Measurements from ENCODE around the gene SLC38A5. TPM values are rescaled to one million over a fixed set of nuclear protein-coding genes. Genes with fewer than 3 reads are reported as not detected.

The SLC38A5 gene
- total RNA-seq, 1 donor from 2014 or later = 205 TPM

DNA sequence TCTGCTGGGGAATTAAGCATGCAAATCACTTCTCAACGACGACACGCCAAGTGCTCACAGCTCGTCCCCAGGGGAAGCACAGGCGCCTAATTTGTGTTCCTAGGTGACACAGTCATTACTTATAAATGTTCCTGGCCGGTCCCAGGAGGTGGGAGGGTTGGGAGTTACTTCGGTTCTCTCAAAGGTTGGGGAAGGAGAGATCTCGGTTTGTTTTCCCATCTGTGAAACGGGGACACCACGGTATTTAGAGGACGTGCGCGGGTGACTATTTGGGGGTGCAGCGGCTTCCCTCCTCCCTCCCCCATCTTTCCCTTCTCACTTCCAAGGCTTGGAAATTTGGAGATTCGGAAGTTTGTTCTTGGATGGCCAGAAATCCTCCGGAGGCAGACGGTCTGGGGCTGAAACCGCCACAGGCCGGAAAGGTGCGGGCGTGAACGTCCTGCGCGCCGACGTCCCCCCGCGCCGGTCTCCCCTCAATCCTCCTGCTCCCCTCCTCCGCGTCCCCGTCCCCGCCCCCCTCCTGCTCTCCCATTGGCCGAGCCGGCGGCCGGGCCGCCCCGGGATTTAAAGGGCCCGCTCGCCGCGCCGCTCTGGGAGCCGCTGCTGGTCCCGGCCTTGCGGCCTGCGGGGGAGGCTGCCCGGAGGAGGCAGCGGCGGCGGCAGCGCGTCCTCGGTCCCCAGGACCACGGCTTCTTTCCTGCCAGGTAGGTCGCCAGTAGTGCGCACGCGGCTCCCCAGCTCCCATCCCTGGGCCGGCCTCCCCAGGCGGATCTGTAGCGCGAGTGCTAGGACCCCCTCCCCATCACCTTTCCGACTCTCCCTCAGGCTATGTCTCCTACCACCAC is 38.6 kb upstream of the SLC38A5 start, which contains the start of gene PORCN:
Gene PORCN, plus strand, starts transcription at position 593 of the 845 bp plus-strand sequence. CDS start 829 bp downstream, outside the sequence.
- DNase-seq (ENCODE audit: low spot score) = peak; percentile 73
- Mint-ChIP-seq H3K9me3 (no peaks in the 10 kb centered on the region), H3K4me3 (peak within 1 kb of the TSS; percentile 93), H3K27ac (peak within 1 kb of the TSS; percentile 90), H3K36me3 (ENCODE audit: low read depth) (peaks cover 2% of the 10 kb centered on the region), H3K27me3 (ENCODE audit: insufficient read depth) (no peaks in the 10 kb centered on the region), H3K4me1 (ENCODE audit: low read depth) (peaks cover 21% of the 10 kb centered on the region)
- intact Hi-C loops (cut with micrococcal nuclease) = loop anchor here (1.0 to 5.0 kb wide), 6 partner anchors 13 to 89 kb away; partner anchors contain the start of genes EBP, FTSJ1, RBM3 and WDR13

DNA sequence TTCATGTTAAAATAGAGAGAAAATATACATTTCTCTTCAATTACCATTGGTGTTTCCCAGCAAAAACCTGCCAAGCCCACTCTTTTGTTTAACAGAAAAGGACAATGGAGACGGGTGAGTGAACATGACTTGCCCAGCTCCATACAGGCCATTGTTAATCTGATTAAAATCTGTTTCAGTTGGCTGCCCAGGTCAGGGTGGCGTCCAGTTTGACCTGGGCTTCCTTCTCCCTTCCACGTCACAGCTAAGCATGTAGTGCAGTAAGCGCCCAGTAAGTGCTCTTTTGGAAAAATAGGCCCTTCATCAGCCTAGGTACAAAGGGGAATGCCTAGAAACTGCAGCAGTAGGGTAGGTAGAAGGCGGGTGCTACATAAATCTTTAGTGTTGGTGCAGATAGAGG is 37.2 kb upstream of the SLC38A5 start:
- H3K36me3 Mint-ChIP-seq (ENCODE audit: low read depth) = peaks cover 2% of the 10 kb centered on the region
- no peak for DNase-seq (ENCODE audit: low spot score)
- H3K27me3 Mint-ChIP-seq (ENCODE audit: insufficient read depth) = no peaks in the 10 kb centered on the region
- H3K4me1 Mint-ChIP-seq (ENCODE audit: low read depth) = peaks cover 21% of the 10 kb centered on the region
- H3K27ac Mint-ChIP-seq = no peak overlapping the region
- H3K9me3 Mint-ChIP-seq = no peaks in the 10 kb centered on the region
- H3K4me3 Mint-ChIP-seq = peak overlapping the region; percentile 61
- intact Hi-C loops (cut with micrococcal nuclease) = loop anchor here (5.0 kb wide), 1 partner anchor 35 kb away; no protein-coding TSS in a partner anchor

DNA sequence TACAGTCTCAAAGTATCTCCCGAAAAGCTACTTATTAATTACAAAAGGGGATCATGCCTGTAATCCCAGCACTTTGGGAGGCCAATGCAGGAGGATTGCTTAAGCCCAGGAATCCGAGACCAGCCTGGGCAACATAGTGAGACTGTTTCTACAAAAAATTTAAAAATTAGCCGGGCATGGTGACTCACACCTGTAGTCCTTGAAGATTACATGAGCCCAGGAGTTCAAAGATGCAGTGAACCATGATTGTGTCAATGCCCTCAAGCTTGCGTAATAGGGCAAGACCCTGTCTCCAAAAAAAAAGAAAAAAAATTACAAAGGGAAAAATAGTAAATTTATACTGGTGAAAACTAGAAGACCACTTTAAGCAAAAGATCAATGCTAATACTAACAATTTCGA is 35.4 kb upstream of the SLC38A5 start:
- Mint-ChIP-seq H3K27me3 (ENCODE audit: insufficient read depth) (no peaks in the 10 kb centered on the region), H3K4me1 (ENCODE audit: low read depth) (peaks cover 11% of the 10 kb centered on the region), H3K36me3 (ENCODE audit: low read depth) (no peaks in the 10 kb centered on the region), H3K27ac (no peak overlapping the region), H3K9me3 (no peaks in the 10 kb centered on the region), H3K4me3 (no peak overlapping the region)
- no peak for DNase-seq (ENCODE audit: low spot score)
- intact Hi-C loops (cut with micrococcal nuclease) = loop anchor here (5.0 kb wide), 1 partner anchor 37 kb away; no protein-coding TSS in a partner anchor

DNA sequence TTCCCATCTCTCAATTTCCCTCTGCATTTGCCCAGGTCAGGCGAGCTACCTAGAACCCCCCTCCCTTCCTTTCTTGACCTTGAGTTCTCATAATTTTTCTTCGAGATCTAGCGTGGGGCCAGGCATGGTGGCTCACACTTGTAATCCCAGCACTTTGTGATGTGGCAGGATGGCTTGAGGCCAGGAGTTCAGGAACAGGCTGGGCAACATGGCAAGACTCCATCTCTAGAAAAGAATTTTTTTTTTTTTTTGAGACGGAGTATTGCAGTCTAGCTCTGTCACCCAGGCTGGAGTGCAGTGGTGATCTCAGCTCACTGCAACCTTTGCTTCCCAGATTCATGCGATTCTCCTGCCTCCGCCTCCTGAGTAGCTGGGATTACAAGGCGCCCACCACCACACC is 34.2 kb upstream of the SLC38A5 start:
- H3K27me3 Mint-ChIP-seq (ENCODE audit: insufficient read depth) = no peaks in the 10 kb centered on the region
- H3K27ac Mint-ChIP-seq = no peak overlapping the region
- DNase-seq (ENCODE audit: low spot score) = no peak
- no peaks in the 10 kb centered on the region for H3K36me3 Mint-ChIP-seq (ENCODE audit: low read depth)
- no peak overlapping the region for H3K4me3 Mint-ChIP-seq
- H3K9me3 Mint-ChIP-seq = no peaks in the 10 kb centered on the region
- intact Hi-C loops (cut with micrococcal nuclease) = no loop called here
- peaks cover under 1% of the 10 kb centered on the region for H3K4me1 Mint-ChIP-seq (ENCODE audit: low read depth)

DNA sequence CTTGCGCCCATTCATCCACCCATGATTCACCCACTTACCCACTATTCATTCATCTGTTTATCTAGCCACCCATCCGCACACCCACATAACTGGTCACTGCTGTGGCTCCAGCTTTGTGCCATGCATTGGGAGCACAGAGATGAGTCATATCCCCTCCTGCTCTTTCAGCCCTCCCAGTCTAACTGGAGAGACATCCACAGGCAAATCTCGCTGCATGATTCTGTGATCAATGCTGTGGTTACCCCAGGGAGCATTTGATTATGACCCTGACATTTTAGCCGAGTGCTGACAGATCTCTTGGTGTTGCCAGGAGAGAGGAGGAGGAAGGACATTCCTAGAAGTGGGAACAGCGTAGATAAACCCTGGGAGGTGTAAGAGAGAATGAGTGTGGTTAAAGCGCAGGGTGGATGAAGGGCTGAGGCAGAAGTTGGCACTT is 28.3 kb upstream of the SLC38A5 start:
- Mint-ChIP-seq H3K4me3 (no peak overlapping the region), H3K4me1 (ENCODE audit: low read depth) (peaks cover 6% of the 10 kb centered on the region), H3K36me3 (ENCODE audit: low read depth) (no peaks in the 10 kb centered on the region), H3K9me3 (no peaks in the 10 kb centered on the region), H3K27ac (no peak overlapping the region), H3K27me3 (ENCODE audit: insufficient read depth) (no peaks in the 10 kb centered on the region)
- DNase-seq (ENCODE audit: low spot score) = no peak
- intact Hi-C loops (cut with micrococcal nuclease) = no loop called here

DNA sequence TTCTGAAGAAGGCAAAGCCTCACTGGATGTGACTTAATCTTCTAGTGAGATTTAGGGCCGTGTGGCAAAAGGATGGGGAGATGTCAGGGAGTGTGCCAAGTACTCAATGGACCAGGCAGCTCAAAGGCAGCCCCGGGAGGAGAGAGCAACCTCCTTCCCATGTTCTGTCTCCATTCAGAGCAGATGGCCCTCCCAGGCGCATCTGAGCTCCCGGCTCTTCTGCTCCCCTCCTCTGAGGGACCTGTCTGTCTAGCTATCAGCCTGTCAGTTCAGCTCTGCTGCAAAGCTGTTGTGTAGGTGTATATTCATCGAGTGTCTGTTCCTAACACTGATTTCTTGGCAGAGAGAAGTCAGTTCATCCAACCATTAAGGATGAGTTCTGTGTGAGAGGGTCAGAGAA is 27.8 kb upstream of the SLC38A5 start:
- H3K9me3 Mint-ChIP-seq = no peaks in the 10 kb centered on the region
- H3K4me1 Mint-ChIP-seq (ENCODE audit: low read depth) = peaks cover 6% of the 10 kb centered on the region
- H3K4me3 Mint-ChIP-seq = no peak overlapping the region
- no peaks in the 10 kb centered on the region for H3K36me3 Mint-ChIP-seq (ENCODE audit: low read depth)
- H3K27ac Mint-ChIP-seq = no peak overlapping the region
- no peaks in the 10 kb centered on the region for H3K27me3 Mint-ChIP-seq (ENCODE audit: insufficient read depth)
- no peak for DNase-seq (ENCODE audit: low spot score)
- intact Hi-C loops (cut with micrococcal nuclease) = no loop called here

DNA sequence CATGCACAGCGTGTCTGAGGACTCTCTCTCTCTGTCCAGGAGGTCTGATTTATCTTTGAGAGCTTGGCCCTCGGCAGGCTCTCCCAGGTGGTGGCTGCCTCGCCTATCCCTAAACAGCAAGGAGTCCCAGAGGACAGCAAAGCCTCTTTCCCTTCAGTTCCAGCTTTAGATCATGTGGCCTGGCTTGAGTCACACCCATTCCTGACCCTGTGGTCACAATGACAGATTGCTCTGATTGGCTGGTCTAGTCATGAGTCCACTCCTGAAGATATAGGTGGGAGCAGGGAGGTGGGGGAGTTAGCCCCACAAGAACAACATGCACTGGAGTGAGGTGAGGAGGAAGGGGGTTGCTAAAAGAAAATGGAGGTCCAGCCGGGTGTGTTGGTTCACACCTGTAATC is 26.6 kb upstream of the SLC38A5 start:
- Mint-ChIP-seq H3K9me3 (no peaks in the 10 kb centered on the region), H3K27me3 (ENCODE audit: insufficient read depth) (no peaks in the 10 kb centered on the region), H3K4me3 (no peak overlapping the region), H3K27ac (no peak overlapping the region), H3K36me3 (ENCODE audit: low read depth) (no peaks in the 10 kb centered on the region), H3K4me1 (ENCODE audit: low read depth) (peaks cover 6% of the 10 kb centered on the region)
- intact Hi-C loops (cut with micrococcal nuclease) = no loop called here
- DNase-seq (ENCODE audit: low spot score) = no peak

DNA sequence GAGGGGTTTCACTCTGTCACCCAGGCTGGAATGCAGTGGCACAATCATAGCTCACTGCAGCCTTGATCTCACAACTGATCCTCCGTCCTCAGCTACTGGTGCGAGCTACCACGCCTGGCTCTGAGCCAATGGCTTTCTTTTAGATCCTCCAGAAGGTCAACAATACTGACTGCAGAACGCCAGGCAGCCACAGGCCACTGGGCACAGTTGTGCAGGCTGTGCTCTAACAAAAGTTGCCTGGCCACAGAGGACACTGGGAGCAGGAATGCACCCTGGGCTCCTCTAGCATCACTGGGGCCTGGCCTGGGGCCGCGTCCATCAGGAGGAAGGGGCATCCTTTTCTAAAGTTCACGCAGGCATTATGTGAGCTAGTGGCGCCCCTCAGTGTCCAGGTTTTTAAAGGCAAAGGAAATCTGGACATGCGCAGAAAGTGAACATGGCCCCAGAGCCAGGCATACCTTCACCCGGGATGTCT is 23.9 kb upstream of the SLC38A5 start:
- no peak for DNase-seq (ENCODE audit: low spot score)
- intact Hi-C loops (cut with micrococcal nuclease) = no loop called here
- H3K9me3 Mint-ChIP-seq = no peaks in the 10 kb centered on the region
- H3K36me3 Mint-ChIP-seq (ENCODE audit: low read depth) = no peaks in the 10 kb centered on the region
- H3K4me3 Mint-ChIP-seq = no peak overlapping the region
- H3K4me1 Mint-ChIP-seq (ENCODE audit: low read depth) = peaks cover 6% of the 10 kb centered on the region
- H3K27ac Mint-ChIP-seq = no peak overlapping the region
- no peaks in the 10 kb centered on the region for H3K27me3 Mint-ChIP-seq (ENCODE audit: insufficient read depth)

DNA sequence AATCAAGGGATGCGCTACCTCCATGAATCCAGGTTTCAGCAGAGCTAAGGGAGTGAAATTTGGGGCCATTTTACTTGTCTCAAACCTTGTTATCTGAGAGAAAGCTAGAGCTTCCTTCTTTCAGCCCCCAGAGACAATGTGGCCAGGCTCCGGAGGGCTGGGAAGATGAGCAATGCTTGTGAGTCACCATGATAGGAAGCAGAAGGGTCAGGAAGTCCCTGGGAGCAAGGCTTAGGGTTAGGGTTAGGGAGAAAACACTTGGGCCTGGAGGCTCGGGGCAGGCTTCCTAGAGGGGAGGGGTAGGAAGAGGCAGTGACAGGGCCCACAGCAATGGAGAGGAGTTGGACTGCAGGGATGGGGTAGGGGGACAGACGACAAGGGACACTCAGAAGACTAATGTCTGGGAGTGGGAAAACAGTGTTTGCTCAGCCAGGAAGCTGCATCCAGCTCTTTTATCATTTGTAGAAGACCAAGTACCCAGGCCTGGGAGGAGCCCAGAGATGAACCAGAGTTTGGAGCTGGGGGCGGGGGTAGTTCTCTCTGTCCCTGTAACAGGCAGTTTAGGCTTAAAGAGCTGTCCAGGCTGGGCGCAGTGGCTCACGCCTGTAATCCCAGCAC is 22.3 kb upstream of the SLC38A5 start:
- no peak for DNase-seq (ENCODE audit: low spot score)
- no peaks in the 10 kb centered on the region for H3K4me1 Mint-ChIP-seq (ENCODE audit: low read depth)

DNA sequence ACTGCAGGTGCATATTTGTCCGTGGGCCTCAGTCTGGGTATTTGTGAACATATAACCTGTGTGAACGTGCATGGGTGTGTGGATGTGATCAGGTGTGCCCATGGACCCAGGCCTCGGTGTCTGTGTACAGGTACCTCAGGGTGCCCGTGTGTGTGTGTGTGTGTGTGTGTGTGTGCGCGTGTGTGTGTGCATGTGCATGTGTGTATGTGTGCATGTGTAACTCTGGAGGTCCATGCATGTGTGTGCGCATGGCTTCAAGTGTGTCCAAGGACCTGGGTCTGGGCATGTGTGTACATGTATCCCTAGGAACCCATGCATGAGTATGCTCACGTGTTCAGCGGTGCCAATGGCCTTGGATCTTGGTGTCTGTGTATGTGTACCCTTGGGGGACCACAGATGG is 21.7 kb upstream of the SLC38A5 start:
- no peaks in the 10 kb centered on the region for H3K36me3 Mint-ChIP-seq (ENCODE audit: low read depth)
- no peak overlapping the region for H3K27ac Mint-ChIP-seq
- H3K27me3 Mint-ChIP-seq (ENCODE audit: insufficient read depth) = no peaks in the 10 kb centered on the region
- H3K9me3 Mint-ChIP-seq = no peaks in the 10 kb centered on the region
- no peak for DNase-seq (ENCODE audit: low spot score)
- H3K4me3 Mint-ChIP-seq = no peak overlapping the region
- intact Hi-C loops (cut with micrococcal nuclease) = no loop called here
- no peaks in the 10 kb centered on the region for H3K4me1 Mint-ChIP-seq (ENCODE audit: low read depth)

More for the DNA sequence above, 22.3 kb upstream of the SLC38A5 start:
- Mint-ChIP-seq H3K36me3 (ENCODE audit: low read depth) (no peaks in the 10 kb centered on the region), H3K27ac (no peak overlapping the region), H3K9me3 (no peaks in the 10 kb centered on the region), H3K4me3 (no peak overlapping the region), H3K27me3 (ENCODE audit: insufficient read depth) (no peaks in the 10 kb centered on the region)
- intact Hi-C loops (cut with micrococcal nuclease) = no loop called here

DNA sequence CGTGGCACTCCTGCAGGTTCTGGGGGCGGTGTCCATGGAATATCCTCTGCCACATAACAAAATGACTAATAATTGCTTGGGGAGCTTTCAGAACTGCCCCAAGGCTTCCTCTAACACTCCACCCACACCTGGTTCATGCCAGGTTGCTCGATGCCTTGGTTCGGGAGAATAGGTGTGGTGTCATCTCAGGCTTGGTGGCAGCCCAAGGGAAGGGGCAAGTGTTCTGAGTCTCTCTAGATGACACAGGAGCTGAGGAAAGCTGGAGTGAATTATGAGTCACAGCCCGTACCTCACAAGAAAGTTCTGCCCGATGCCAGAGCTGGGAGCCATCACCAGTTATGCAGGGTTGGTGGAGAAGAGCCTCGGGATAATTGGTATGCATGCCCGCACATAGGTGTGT is 20.6 kb upstream of the SLC38A5 start:
- Mint-ChIP-seq H3K36me3 (ENCODE audit: low read depth) (no peaks in the 10 kb centered on the region), H3K9me3 (no peaks in the 10 kb centered on the region), H3K27ac (no peak overlapping the region), H3K27me3 (ENCODE audit: insufficient read depth) (no peaks in the 10 kb centered on the region), H3K4me1 (ENCODE audit: low read depth) (no peaks in the 10 kb centered on the region), H3K4me3 (no peak overlapping the region)
- intact Hi-C loops (cut with micrococcal nuclease) = no loop called here
- no peak for DNase-seq (ENCODE audit: low spot score)

DNA sequence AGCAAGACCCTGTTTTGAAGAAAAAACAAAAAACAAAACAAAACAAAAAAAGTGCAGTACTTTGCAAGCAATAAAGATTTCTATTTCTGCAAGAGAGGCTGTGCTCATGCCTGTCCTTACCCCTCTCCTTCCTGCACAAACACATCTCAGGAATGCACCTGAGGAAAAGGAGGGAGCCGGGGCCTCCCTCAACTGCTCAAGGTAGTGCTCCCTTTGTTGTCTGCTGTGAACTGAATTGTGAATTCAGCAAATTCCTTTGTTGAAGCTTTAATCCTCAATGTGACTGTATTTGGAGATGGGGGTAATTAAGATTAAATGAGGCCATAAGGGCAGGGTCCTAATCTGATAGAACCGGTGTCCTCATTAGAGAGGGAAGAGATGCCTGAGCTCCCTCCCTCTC is 19.8 kb upstream of the SLC38A5 start:
- Mint-ChIP-seq H3K36me3 (ENCODE audit: low read depth) (no peaks in the 10 kb centered on the region), H3K27me3 (ENCODE audit: insufficient read depth) (no peaks in the 10 kb centered on the region), H3K4me1 (ENCODE audit: low read depth) (no peaks in the 10 kb centered on the region), H3K4me3 (no peak overlapping the region), H3K27ac (no peak overlapping the region), H3K9me3 (no peaks in the 10 kb centered on the region)
- no peak for DNase-seq (ENCODE audit: low spot score)
- intact Hi-C loops (cut with micrococcal nuclease) = no loop called here

DNA sequence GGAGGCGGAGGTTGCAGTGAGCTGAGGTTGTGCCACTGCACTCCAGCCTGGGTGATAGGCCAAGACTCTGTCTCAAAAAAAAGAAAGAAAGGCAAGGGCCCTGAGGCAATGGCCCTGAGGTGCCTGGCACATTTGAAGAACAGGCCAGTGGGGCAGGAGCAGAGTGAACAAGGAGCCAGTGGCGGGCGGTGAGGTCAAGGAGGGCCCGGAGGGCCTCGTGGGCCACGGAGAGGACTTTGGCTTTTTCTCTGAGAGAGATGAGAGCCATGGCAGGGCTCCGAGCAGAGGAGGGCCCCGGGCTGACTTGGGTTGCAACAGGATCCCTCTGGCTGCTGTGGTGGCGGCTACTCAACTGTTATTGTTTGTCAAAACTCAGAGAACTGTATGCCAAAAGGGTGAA is 19.2 kb upstream of the SLC38A5 start:
- DNase-seq (ENCODE audit: low spot score) = no peak
- Mint-ChIP-seq H3K27me3 (ENCODE audit: insufficient read depth) (no peaks in the 10 kb centered on the region), H3K4me1 (ENCODE audit: low read depth) (no peaks in the 10 kb centered on the region), H3K27ac (no peak overlapping the region), H3K9me3 (no peaks in the 10 kb centered on the region), H3K4me3 (no peak overlapping the region), H3K36me3 (ENCODE audit: low read depth) (no peaks in the 10 kb centered on the region)
- intact Hi-C loops (cut with micrococcal nuclease) = no loop called here

Data from activated T-helper 1 cell treated with anti-CD3 and anti-CD28 coated beads, Interleukin-12 subunit alpha, Interleukin-12 subunit beta, Interleukin-2, Interleukin-4 antibody, amounts not matched to agents 30 ng/mL and 10 ng/mL and 1 ng/mL, durations not matched to agents 14 hours and 24 hours and 36 hours (primary cell).